AG04449 (cell line): ENCODE measurements around the gene B3GAT3.
"Not testable (repeated sequence)": the region's sequence is repeated elsewhere in the genome, so short reads cannot be mapped to it uniquely, and the experiment has no call there.

Experiments
- CTCF ChIA-PET: fragments of 350-600 bp; formaldehyde crosslinking; extraction: SDS; loops from one replicate; lab custom pipeline; 2021; ENCODE audit warnings: antibody characterized with exemption; lab: Yijun Ruan, JAX
- POLR2A ChIA-PET: fragments of 400-600, 350-600 bp; formaldehyde crosslinking; extraction: SDS; loops from one replicate; lab custom pipeline; 2020; ENCODE audit warnings: antibody characterized with exemption, inconsistent platforms; lab: Yijun Ruan, JAX
- DNase-seq: peaks from one replicate; pipeline ENCODE4 v3.0.0-alpha.2; 2010; ENCODE audit warnings: low read depth, low spot score
- H3K4me3 ChIP-seq: 2 replicates; pipeline ENCODE4 v1.5.1; 2011; ENCODE audit warnings: low read depth, mild to moderate bottlenecking, control low read depth, low read length
- TF ChIP-seq, protein P1 (sequence below): IDR thresholded peaks from one replicate; pipeline ENCODE4 v1.5.1; 2011; ENCODE audit warnings: mild to moderate bottlenecking, moderate library complexity, low read length, control low read depth, inconsistent platforms; ENCODE audit not compliant: insufficient read depth; ENCODE audit errors: missing control alignments

Gene B3GAT3

DNA sequence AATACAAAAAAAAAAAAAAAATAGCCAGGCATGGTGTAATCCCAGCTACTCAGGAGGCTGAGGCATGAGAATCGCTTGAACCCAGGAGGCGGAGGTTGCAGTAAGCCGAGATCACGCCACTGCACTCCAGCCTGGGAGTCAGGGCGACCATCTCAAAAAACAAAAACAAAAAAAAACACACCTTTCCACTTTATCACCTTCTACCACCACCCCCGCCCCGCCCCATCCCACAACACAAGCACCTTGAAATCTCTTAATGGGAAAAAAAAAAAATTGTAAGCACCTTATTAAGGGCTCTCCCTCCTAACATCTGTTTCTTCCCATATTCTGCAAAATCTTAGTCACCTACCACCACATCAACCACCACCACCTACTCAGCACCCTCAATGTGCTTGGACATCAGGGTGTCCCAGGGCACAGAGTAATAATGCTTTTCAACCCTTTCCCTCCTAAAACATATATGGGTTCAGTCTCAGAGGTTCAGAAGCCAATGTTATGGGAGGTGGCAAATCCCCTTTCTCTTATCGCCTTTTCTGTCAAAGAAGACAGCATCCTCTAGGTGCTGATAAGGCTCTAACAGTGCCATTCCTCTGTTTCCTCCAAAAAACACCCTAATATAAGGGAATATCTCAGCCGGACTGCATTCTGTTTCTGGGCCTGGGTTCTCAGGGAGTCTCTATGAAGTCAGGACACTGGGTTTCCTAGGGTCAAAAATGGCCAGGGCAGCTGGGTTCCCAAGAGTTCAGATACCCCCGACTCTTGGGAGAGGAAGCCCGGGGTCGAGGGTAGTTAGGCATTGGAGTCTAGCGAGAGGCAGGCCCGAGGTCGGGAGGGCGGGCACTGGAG, 30.6 kb upstream of the B3GAT3 start:
- TF ChIP-seq, protein P1, sequence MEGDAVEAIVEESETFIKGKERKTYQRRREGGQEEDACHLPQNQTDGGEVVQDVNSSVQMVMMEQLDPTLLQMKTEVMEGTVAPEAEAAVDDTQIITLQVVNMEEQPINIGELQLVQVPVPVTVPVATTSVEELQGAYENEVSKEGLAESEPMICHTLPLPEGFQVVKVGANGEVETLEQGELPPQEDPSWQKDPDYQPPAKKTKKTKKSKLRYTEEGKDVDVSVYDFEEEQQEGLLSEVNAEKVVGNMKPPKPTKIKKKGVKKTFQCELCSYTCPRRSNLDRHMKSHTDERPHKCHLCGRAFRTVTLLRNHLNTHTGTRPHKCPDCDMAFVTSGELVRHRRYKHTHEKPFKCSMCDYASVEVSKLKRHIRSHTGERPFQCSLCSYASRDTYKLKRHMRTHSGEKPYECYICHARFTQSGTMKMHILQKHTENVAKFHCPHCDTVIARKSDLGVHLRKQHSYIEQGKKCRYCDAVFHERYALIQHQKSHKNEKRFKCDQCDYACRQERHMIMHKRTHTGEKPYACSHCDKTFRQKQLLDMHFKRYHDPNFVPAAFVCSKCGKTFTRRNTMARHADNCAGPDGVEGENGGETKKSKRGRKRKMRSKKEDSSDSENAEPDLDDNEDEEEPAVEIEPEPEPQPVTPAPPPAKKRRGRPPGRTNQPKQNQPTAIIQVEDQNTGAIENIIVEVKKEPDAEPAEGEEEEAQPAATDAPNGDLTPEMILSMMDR: no peak
- POLR2A ChIA-PET: interaction anchor here (0.5 to 1.4 kb wide), 17 partner anchors 8 to 257 kb away, joined by 3 to 58 read pairs (median 4); partner anchors contain the start of genes B3GAT3, C11orf98, CSKMT and LBHD1
- DNase-seq: no peak
- CTCF ChIA-PET: interaction anchor here (0.9 kb wide), 1 partner anchor 43 kb away, joined by 4 read pairs; no protein-coding TSS in a partner anchor
- peak overlapping the region; percentile 83 for H3K4me3 ChIP-seq

- DNase-seq, POLR2A ChIA-PET, H3K4me3 ChIP-seq: not testable (repeated sequence)
- CTCF ChIA-PET: interaction anchor here (0.9 kb wide), 1 partner anchor 255 kb away, joined by 3 read pairs; no protein-coding TSS in a partner anchor
These were observed 28.5 kb upstream of the B3GAT3 start for GRCh38 chr11:62650283-62650682.

GRCh38 chr11:62649486-62649885, 27.7 kb upstream of the B3GAT3 start:
- ChIA-PET CTCF (interaction anchor here (1.4 kb wide), 1 partner anchor 30 kb away, joined by 4 read pairs; no protein-coding TSS in a partner anchor), POLR2A (interaction anchor here (2.3 kb wide), 1 partner anchor 16 kb away, joined by 25 read pairs; the partner anchor contains the start of genes C11orf98 and CSKMT)
- no peak for DNase-seq
- H3K4me3 ChIP-seq: no peak overlapping the region
- TF ChIP-seq, protein P1: no peak

- no peak overlapping the region for H3K4me3 ChIP-seq
- no peak for DNase-seq
- ChIA-PET CTCF (interaction anchor here (1.4 kb wide), 1 partner anchor 31 kb away, joined by 4 read pairs; no protein-coding TSS in a partner anchor), POLR2A (interaction anchor here (2.3 kb wide), 1 partner anchor 17 kb away, joined by 25 read pairs; the partner anchor contains the start of genes C11orf98 and CSKMT)
- TF ChIP-seq, protein P1: no peak
These were observed 27.2 kb upstream of the B3GAT3 start for GRCh38 chr11:62648967-62649364.

DNA sequence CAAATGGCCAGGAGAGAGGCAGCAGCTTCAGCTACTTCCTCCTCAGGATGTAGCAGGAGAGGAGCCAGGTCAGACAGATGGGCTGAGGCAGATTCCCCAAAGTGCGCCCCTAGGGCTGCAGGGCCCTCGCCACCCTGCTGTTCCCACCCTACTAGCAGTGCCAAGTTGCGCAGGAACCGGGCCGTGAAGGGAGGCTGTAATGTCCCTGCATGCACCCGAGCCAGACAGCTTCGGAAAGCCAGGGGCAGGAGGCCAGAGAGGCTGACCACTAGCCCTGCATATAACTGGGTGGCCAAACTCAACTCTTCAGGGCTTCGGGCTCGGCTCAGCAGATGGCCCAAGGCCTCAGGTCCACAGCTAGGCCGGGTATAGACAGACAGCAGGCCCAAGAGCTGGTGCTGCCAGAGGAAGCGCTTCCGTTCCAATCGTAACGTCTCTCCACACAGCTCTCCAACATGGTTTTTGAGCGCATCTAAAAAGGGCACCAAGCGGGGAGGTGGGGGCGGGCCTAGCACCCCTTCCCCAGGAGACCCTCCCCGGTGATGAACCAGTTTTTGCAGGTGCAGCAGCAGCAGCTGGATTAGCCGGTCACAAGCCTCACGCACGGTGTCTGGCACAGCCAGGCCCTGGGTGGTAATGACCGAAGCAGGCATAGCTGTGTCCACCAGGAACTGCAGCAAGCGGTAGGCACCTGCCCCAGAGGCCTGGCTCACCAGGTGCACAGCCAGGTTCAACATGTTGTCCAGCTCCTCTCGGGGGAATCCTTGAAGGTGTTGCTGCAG, 26.6 kb upstream of the B3GAT3 start:
- ChIA-PET CTCF (interaction anchor here (1.0 to 1.4 kb wide), 2 partner anchors 31 to 35 kb away, joined by 3 to 4 read pairs; partner anchors contain the start of gene ROM1), POLR2A (interaction anchor here (2.3 kb wide), 1 partner anchor 17 kb away, joined by 25 read pairs; the partner anchor contains the start of genes C11orf98 and CSKMT)
- H3K4me3 ChIP-seq: no peak overlapping the region
- TF ChIP-seq, protein P1: no peak
- no peak for DNase-seq

DNA sequence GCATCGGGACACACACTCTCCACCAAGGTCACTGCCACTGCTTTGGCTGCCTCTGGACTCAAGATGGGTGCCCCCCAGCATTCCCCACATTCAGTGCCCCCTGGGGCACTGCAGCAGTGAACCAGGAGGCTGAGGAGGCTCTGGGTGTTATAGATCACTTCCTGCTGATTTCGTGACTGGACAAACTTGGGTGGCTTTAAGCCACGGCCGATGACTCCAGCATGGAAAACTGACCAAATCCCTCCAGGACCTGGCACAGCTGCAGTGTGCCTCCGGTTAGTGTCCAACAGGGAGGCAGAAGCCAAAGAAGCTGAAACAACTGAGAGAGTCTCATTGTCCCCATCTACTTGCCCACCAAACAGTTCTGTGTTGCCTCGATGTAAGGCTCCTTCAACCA, 25.8 kb upstream of the B3GAT3 start:
- DNase-seq: no peak
- CTCF ChIA-PET: interaction anchor here (1.0 to 1.2 kb wide), 2 partner anchors 20 to 34 kb away, joined by 3 read pairs; partner anchors contain the start of gene ROM1
- POLR2A ChIA-PET: interaction anchor here (2.3 kb wide), 1 partner anchor 18 kb away, joined by 25 read pairs; the partner anchor contains the start of genes C11orf98 and CSKMT

More for the DNA sequence above, 25.8 kb upstream of the B3GAT3 start:
- no peak overlapping the region for H3K4me3 ChIP-seq
- TF ChIP-seq, protein P1: no peak
